Measurements from ENCODE around the gene GPA33. TPM values are rescaled to one million over a fixed set of nuclear protein-coding genes. Genes with fewer than 3 reads are reported as not detected.

GPA33 gene
- total RNA-seq, 1 experiment from 2014 or later: not detected

GRCh38 chr1:167083066-167083665 lies 7.0 kb downstream of the GPA33 start:
- DNase-seq: peak in 1 of 2 experiments; percentile 29
- CTCF ChIA-PET: interaction anchor here (0.5 to 1.6 kb wide), 5 partner anchors 16 to 137 kb away, joined by 4 to 19 read pairs (median 7); partner anchors contain the start of gene POU2F1
- peak overlapping the region; percentile 82 for H3K4me2 ChIP-seq

DNA sequence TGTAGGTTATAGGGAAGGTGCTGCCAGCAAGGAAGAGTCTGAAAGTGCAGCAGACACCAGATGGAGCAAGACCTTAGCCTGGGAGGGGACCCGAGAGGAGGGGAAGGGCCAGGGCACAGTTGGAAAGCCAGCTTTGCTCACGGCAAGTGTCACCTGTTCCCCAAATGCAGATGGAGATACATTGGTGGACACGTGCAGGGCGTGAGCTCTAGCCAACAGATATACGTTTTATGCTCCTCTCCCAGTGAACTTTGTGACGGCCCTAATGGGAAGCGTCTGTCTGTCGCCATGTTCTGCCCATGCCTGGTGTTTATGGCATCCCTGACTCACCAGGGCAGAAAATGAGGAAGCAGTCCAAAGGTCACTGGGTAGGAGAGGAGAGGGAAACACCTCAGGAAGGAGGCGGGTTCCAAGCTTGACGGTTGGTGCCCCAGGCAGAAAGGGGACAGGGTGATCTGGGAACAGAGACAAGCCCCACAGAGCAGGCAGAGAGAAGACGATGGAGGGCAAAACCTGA lies 7.6 kb downstream of the GPA33 start:
- Histone ChIP-seq H2AFZ (peak overlapping the region; percentile 63), H3K79me2 (ENCODE audit: low read depth) (no peaks in the 10 kb centered on the region), H4K20me1 (ENCODE audit: insufficient read depth) (no peaks in the 10 kb centered on the region), H3K27me3 (ENCODE audit: insufficient read depth, low read depth) (no peaks in the 10 kb centered on the region), H3K9me3 (ENCODE audit: insufficient read depth, low read depth) (no peaks in the 10 kb centered on the region), H3F3A (ENCODE audit: insufficient read depth, low read depth) (peaks cover 14% of the 10 kb centered on the region), H3K4me3 (peak overlapping the region; percentile 27; the same call in 1 of the 2 replicates), H3K36me3 (ENCODE audit: low read depth) (no peaks in the 10 kb centered on the region), H3K27ac (peak overlapping the region; percentile 87), H3K4me2 (peak overlapping the region; percentile 82), H3K4me1 (replicated peaks; ENCODE audit: insufficient read depth) (peaks cover 40% of the 10 kb centered on the region), H3K9me2 (ENCODE audit: insufficient read depth) (no peaks in the 10 kb centered on the region)
- no peak for TF ChIP-seq EZH2 (IDR thresholded peaks at IDR 0.05; ENCODE audit: low read depth)
- peak; percentile 70 to 93 for DNase-seq
- ChIA-PET CTCF (interaction anchor here (1.0 to 1.6 kb wide), 4 partner anchors 16 to 138 kb away, joined by 4 to 19 read pairs (median 6); partner anchors contain the start of gene POU2F1), POLR2A (ENCODE audit: unreplicated experiment) (interaction anchor here (0.6 to 1.4 kb wide), 3 partner anchors 27 to 138 kb away, joined by 3 to 11 read pairs (median 3); partner anchors contain the start of gene POU2F1)
- intact Hi-C loops (cut with micrococcal nuclease; ENCODE audit: unreplicated experiment): loop anchor here (1.0 to 5.0 kb wide), 3 partner anchors 39 to 138 kb away; partner anchors contain the start of gene POU2F1
- BruUV-seq (replicated peaks): no TSS peak

More at GRCh38 chr1:167083066-167083665, 7.0 kb downstream of the GPA33 start:
- H3K79me2 ChIP-seq (ENCODE audit: low read depth): no peaks in the 10 kb centered on the region
- TF ChIP-seq CTCF (conservative IDR thresholded peaks at IDR 0.05): no peak
- no peak for TF ChIP-seq EZH2 (IDR thresholded peaks at IDR 0.05; ENCODE audit: low read depth)
- no peaks in the 10 kb centered on the region for H3K9me2 ChIP-seq (ENCODE audit: insufficient read depth)
- BruUV-seq (replicated peaks): TSS peak; percentile 45
- peaks cover 34% of the 10 kb centered on the region for H3K4me1 ChIP-seq (replicated peaks; ENCODE audit: insufficient read depth)
- H3K9me3 ChIP-seq (ENCODE audit: insufficient read depth, low read depth): no peaks in the 10 kb centered on the region
- intact Hi-C loops (cut with micrococcal nuclease; ENCODE audit: unreplicated experiment): loop anchor here (5.0 kb wide), 1 partner anchor 79 kb away; no protein-coding TSS in a partner anchor
- H3K4me3 ChIP-seq: peak overlapping the region; percentile 27; the same call in 1 of the 2 replicates
- peaks cover 14% of the 10 kb centered on the region for H3F3A ChIP-seq (ENCODE audit: insufficient read depth, low read depth)
- peak overlapping the region; percentile 87 for H3K27ac ChIP-seq
- POLR2A ChIA-PET (ENCODE audit: unreplicated experiment): interaction anchor here (0.6 to 1.4 kb wide), 3 partner anchors 9 to 137 kb away, joined by 3 to 11 read pairs (median 3); partner anchors contain the start of gene POU2F1
- peak overlapping the region; percentile 63 for H2AFZ ChIP-seq
- H3K36me3 ChIP-seq (ENCODE audit: low read depth): no peaks in the 10 kb centered on the region
- H4K20me1 ChIP-seq (ENCODE audit: insufficient read depth): no peaks in the 10 kb centered on the region
- no peaks in the 10 kb centered on the region for H3K27me3 ChIP-seq (ENCODE audit: insufficient read depth, low read depth)

- Histone ChIP-seq H3K4me3 (no peak overlapping the region), H3K79me2 (ENCODE audit: low read depth) (no peaks in the 10 kb centered on the region), H2AFZ (0 out of 2 replicates have a peak overlapping the region, but pooled peaks have one; percentile 63), H3K4me1 (replicated peaks; ENCODE audit: insufficient read depth) (peaks cover 44% of the 10 kb centered on the region), H3K36me3 (ENCODE audit: low read depth) (no peaks in the 10 kb centered on the region), H3K27ac (peak overlapping the region; percentile 87), H4K20me1 (ENCODE audit: insufficient read depth) (no peaks in the 10 kb centered on the region), H3K27me3 (ENCODE audit: insufficient read depth, low read depth) (no peaks in the 10 kb centered on the region), H3F3A (ENCODE audit: insufficient read depth, low read depth) (peaks cover 14% of the 10 kb centered on the region), H3K9me2 (ENCODE audit: insufficient read depth) (no peaks in the 10 kb centered on the region), H3K4me2 (peak overlapping the region; percentile 82), H3K9me3 (ENCODE audit: insufficient read depth, low read depth) (no peaks in the 10 kb centered on the region)
- POLR2A ChIA-PET (ENCODE audit: unreplicated experiment): interaction anchor here (0.7 kb wide), 1 partner anchor 126 kb away, joined by 3 read pairs; no protein-coding TSS in a partner anchor
- intact Hi-C loops (cut with micrococcal nuclease; ENCODE audit: unreplicated experiment): loop anchor here (1.0 to 5.0 kb wide), 3 partner anchors 40 to 139 kb away; partner anchors contain the start of gene POU2F1
- TF ChIP-seq EZH2 (IDR thresholded peaks at IDR 0.05; ENCODE audit: low read depth) (no peak), CTCF (conservative IDR thresholded peaks at IDR 0.05) (no peak)
- DNase-seq: no peak
- CTCF ChIA-PET: interaction anchor here (1.0 to 1.5 kb wide), 2 partner anchors 35 to 139 kb away, joined by 5 to 19 read pairs; partner anchors contain the start of gene POU2F1
- no TSS peak for BruUV-seq (replicated peaks)
Observed at GRCh38 chr1:167081594-167082156, 8.5 kb downstream of the GPA33 start.
